HG02981 (cell line): ENCODE results near the gene PSTK.

Experiments
- ATAC-seq: cut with Tn5 transposase; IDR thresholded peaks from one replicate; pipeline ENCODE4 v1.9.1; 2021; ENCODE audit warnings: mild to moderate bottlenecking, moderate library complexity; ENCODE audit not compliant: unreplicated experiment

The PSTK gene

GRCh38 chr10:122980209-122981065 lies at the start of gene PSTK:
TSS of gene PSTK (plus strand) at chr10:122980401. CDS start at chr10:122980480, 79 bp downstream.
- peak; percentile 96 for ATAC-seq

GRCh38 chr10:122931088-122931906 lies 48.9 kb upstream of the PSTK start:
- no peak for ATAC-seq

- no peak for ATAC-seq
Measured at GRCh38 chr10:122939133-122939855, 40.9 kb upstream of the PSTK start.

GRCh38 chr10:122939856-122940543 lies 40.2 kb upstream of the PSTK start:
- ATAC-seq: no peak

- ATAC-seq: no peak
Measured at GRCh38 chr10:122949296-122949695, 30.9 kb upstream of the PSTK start.

GRCh38 chr10:122953902-122954730 lies 26.1 kb upstream of the PSTK start, which contains the start of gene C10orf88:
TSS of gene C10orf88 (minus strand) at chr10:122954227. CDS start at chr10:122954178, 49 bp downstream.
- ATAC-seq: peak; percentile 97

GRCh38 chr10:122954731-122955050 lies 25.5 kb upstream of the PSTK start:
- ATAC-seq: no peak

GRCh38 chr10:122955892-122956291 lies 24.3 kb upstream of the PSTK start:
- no peak for ATAC-seq

- no peak for ATAC-seq
Measured at GRCh38 chr10:122957474-122957873, 22.7 kb upstream of the PSTK start.

GRCh38 chr10:122962405-122962804 lies 17.8 kb upstream of the PSTK start:
- no peak for ATAC-seq

GRCh38 chr10:122966879-122967278 lies 13.3 kb upstream of the PSTK start:
- no peak for ATAC-seq

GRCh38 chr10:122968698-122969097 lies 11.5 kb upstream of the PSTK start:
- ATAC-seq: no peak

GRCh38 chr10:122974023-122974422 lies 6.2 kb upstream of the PSTK start:
- ATAC-seq: no peak

- ATAC-seq: no peak
Measured at GRCh38 chr10:122974543-122975064, 5.6 kb upstream of the PSTK start.

GRCh38 chr10:122981066-122981464 lies 864 bp downstream of the PSTK start:
- ATAC-seq: no peak

GRCh38 chr10:122983898-122984297 lies 3.7 kb downstream of the PSTK start:
- ATAC-seq: no peak

GRCh38 chr10:122984708-122985107 lies 4.5 kb downstream of the PSTK start:
- ATAC-seq: no peak

GRCh38 chr10:122986335-122986734 lies 6.1 kb downstream of the PSTK start:
- ATAC-seq: no peak

- no peak for ATAC-seq
Measured at GRCh38 chr10:122988501-122988900, 8.3 kb downstream of the PSTK start.

GRCh38 chr10:122990278-122990677 lies 10.1 kb downstream of the PSTK start:
- no peak for ATAC-seq
